GM21825 (cell line): ENCODE results near the gene USB1.
"Not testable (repeated sequence)": the region's sequence is repeated elsewhere in the genome, so short reads cannot be mapped to it uniquely, and the experiment has no call there.

Source experiments
- ATAC-seq: cut with Tn5 transposase; IDR thresholded peaks from one replicate; pipeline ENCODE4 v1.9.1; 2021; ENCODE audit warnings: mild to moderate bottlenecking, moderate library complexity; ENCODE audit not compliant: unreplicated experiment

Gene USB1

GRCh38 chr16:57969451-57970123 is 31.6 kb upstream of the USB1 start:
- no peak for ATAC-seq

- ATAC-seq: no peak
These were observed 30.9 kb upstream of the USB1 start for GRCh38 chr16:57970319-57970718.

- no peak for ATAC-seq
These were observed 30.2 kb upstream of the USB1 start, which contains the start of gene CNGB1 for GRCh38 chr16:57970970-57971369. Gene CNGB1, minus strand, starts transcription at chr16:57971128. Its CDS starts 3,842 bp downstream, at chr16:57967286.

- ATAC-seq: no peak
These were observed 29.4 kb upstream of the USB1 start for GRCh38 chr16:57971848-57972247.

GRCh38 chr16:57972306-57972705 is 28.9 kb upstream of the USB1 start:
- no peak for ATAC-seq

GRCh38 chr16:57976331-57976796 is 24.8 kb upstream of the USB1 start:
- ATAC-seq: no peak

GRCh38 chr16:57977418-57978069 is 23.7 kb upstream of the USB1 start:
- ATAC-seq: no peak

- not testable (repeated sequence) for ATAC-seq
These were observed 23.1 kb upstream of the USB1 start for GRCh38 chr16:57978070-57978465.

- ATAC-seq: no peak
These were observed 22.1 kb upstream of the USB1 start for GRCh38 chr16:57979006-57979585.

GRCh38 chr16:57981636-57982035 is 19.6 kb upstream of the USB1 start:
- no peak for ATAC-seq

GRCh38 chr16:57982385-57982784 is 18.8 kb upstream of the USB1 start:
- no peak for ATAC-seq

GRCh38 chr16:57984443-57985203 is 16.6 kb upstream of the USB1 start:
- ATAC-seq: peak; percentile 71

- ATAC-seq: no peak
These were observed 15.7 kb upstream of the USB1 start for GRCh38 chr16:57985204-57986181.

GRCh38 chr16:57986196-57986595 is 15.0 kb upstream of the USB1 start:
- no peak for ATAC-seq

GRCh38 chr16:57987441-57988177 is 13.6 kb upstream of the USB1 start:
- no peak for ATAC-seq

GRCh38 chr16:57988929-57989328 is 12.3 kb upstream of the USB1 start:
- ATAC-seq: no peak

GRCh38 chr16:57991551-57992059 is 9.6 kb upstream of the USB1 start:
- ATAC-seq: no peak

GRCh38 chr16:57992084-57992483 is 9.1 kb upstream of the USB1 start:
- no peak for ATAC-seq

- ATAC-seq: no peak
These were observed 7.8 kb upstream of the USB1 start for GRCh38 chr16:57993438-57993837.
